ENCODE results near the gene SRSF2.

DNA sequence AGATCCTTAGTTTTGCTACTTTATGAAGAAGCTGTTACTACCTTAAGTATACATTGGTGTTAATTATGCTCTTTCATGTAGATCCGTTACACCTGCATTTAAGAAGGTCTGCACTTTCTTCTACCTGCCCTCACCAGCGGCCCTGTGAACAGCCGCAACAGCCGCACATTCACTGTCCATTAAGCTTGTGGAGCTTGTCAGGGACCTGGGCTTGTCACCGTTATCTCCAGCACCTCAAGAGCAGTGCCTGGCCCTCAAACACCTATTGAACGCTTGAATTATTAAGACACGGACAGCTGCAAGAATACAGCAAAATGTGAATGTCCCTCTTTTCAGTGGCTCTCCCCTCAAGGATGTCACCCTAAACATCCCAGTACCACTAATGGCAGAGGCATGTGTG lies 23.4 kb downstream of the SRSF2 start:
- TF ChIP-seq CTCF (IDR thresholded peaks at IDR 0.05), result no peak
- no peak for TF ChIP-seq POLR2A (IDR thresholded peaks at IDR 0.05)
- no peak for TF ChIP-seq EP300 (IDR thresholded peaks at IDR 0.05)
